Activated CD4-positive, alpha-beta T cell treated with anti-CD3 and anti-CD28 coated beads, Interleukin-2, amount 50 U/mL, for 16 hours (primary cell): Measurements from ENCODE around the gene VPS52.

ENCODE experiments used
- DNase-seq: peaks from one replicate; pipeline ENCODE4 v3.0.0-alpha.2; 2020

VPS52 gene, protein sequence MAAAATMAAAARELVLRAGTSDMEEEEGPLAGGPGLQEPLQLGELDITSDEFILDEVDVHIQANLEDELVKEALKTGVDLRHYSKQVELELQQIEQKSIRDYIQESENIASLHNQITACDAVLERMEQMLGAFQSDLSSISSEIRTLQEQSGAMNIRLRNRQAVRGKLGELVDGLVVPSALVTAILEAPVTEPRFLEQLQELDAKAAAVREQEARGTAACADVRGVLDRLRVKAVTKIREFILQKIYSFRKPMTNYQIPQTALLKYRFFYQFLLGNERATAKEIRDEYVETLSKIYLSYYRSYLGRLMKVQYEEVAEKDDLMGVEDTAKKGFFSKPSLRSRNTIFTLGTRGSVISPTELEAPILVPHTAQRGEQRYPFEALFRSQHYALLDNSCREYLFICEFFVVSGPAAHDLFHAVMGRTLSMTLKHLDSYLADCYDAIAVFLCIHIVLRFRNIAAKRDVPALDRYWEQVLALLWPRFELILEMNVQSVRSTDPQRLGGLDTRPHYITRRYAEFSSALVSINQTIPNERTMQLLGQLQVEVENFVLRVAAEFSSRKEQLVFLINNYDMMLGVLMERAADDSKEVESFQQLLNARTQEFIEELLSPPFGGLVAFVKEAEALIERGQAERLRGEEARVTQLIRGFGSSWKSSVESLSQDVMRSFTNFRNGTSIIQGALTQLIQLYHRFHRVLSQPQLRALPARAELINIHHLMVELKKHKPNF

GRCh38 chr6:33271468-33272274 is at the start of gene VPS52, which contains the start of gene RPS18:
TSS of gene VPS52 (minus strand) at chr6:33271876. CDS start at chr6:33271675, 201 bp downstream.
TSS of gene RPS18 (plus strand) at chr6:33272075. CDS start at chr6:33272120, 45 bp downstream.
- DNase-seq, result peak; percentile 97

DNA sequence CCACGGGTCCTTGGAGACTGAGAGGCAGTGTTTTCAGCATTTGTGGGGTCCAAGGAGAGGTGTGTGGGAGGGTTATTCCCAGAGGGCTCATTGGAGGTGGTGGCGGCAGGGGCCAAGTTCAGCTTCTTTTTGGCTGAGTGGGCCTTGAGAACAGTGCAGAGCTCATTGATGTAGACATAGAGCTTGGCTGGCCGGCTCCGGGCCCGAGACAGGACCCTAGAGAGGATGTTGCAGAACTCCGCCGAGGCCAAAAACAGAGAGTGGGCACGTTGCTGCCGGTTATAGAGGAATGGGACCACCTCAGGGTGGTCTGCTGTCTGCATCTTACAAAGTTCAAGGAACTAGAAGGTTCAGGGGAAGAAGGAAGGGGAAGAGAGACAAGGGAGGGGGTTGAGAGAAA is 49.6 kb upstream of the VPS52 start:
- DNase-seq, result no peak

- DNase-seq, result no peak
Measured at GRCh38 chr6:33320315-33321181, 48.9 kb upstream of the VPS52 start.

DNA sequence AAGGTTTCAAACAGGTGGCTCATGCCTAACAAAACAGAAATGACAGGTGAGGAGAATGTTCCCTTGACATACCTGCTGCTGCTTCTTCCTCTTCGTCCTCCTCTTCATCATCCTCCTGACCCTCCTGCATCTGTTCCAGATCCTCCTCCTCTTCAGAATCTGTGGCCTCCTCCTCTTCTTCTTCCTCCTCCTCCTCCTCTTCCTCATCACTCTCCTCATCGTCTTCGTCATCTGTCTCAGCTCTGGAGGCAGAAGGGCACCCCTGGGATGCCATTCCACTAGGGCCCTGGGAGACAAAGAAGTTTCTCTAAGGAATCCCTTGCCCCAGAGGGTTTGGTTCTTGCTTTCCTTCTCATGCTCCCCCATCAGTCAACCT is 48.3 kb upstream of the VPS52 start:
- DNase-seq, result no peak

GRCh38 chr6:33318426-33319073 is 46.9 kb upstream of the VPS52 start:
- DNase-seq, result no peak

DNA sequence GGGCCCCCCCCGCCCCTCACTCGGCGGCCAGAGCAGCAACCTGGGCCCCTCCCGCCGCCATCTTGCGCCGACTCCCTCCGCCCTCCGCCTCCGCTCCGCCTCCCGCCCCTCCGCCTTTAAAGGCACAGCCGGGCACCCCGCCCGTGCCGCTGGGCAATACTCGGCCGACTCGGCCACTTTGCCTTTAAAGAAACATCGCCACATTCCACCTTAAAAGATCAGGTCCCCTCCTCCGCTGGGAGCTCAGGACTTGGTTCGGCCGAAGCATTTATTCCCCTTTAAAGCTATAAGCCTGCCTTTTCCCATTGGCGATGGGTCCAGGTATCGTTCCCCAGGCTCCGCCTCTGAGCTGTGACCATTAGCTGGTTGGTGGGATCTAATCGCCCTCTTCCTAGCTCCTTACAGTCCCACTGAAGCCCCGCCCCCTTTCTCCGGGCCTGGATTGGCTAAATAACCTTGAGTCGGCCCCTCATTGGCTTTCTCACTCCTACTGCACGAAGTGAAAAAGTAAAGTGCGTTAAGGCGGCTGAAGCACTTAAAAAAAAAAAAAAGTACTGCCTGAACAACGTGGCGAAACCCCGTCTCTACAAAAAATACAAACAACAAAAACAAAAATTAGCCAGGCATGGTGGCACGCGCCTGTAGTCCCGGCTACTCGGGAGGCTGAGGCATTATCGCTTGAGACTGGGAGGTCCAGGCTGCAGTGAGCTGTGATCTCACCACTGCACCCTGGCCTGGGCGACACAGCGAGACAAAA is 46.2 kb upstream of the VPS52 start, which contains the start of gene ZBTB22:
TSS of gene ZBTB22 (minus strand) at position 76 of the 757 bp plus-strand sequence. CDS start 828 bp downstream, outside the sequence.
- peak; percentile 96 for DNase-seq

GRCh38 chr6:33317419-33317668 is 45.7 kb upstream of the VPS52 start:
- no peak for DNase-seq

DNA sequence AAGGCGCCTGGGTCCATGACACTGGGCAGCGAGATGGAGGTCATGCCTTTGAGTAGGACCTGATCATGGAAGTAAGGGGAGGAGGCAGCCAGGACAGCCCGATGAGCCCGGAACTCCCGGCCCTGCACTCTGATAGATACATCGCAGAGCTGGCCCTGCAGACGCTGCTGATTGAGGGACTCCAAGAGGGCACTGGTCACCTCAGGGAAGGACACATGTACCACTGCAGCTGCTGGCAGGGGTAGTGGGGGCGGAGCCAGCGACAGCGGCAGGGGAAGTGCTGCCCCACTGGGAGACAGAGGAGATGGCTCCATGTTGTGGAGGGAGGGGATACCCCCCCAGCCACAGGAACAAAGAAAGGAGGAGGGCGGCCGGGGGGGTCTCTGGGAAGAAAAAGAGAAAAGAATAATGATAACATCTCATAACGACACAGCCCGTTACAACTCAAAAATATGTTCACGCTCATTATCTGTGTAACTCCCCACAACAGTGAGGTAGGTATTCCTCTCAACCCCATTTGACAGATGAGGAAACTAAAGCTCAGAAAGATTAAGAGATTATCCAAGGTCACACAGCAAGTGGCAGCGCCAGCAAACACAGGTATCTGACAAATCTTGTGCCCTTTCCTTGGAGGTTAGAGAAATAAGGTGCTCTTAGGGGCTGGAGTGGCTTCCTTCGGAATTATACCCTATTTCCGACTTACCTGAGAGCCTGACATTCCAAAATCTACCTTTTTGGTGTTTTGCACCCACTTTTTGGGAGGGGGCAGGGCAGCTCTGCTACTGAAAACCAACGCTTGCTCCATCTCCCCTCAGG is 45.1 kb upstream of the VPS52 start:
- DNase-seq, result no peak

DNA sequence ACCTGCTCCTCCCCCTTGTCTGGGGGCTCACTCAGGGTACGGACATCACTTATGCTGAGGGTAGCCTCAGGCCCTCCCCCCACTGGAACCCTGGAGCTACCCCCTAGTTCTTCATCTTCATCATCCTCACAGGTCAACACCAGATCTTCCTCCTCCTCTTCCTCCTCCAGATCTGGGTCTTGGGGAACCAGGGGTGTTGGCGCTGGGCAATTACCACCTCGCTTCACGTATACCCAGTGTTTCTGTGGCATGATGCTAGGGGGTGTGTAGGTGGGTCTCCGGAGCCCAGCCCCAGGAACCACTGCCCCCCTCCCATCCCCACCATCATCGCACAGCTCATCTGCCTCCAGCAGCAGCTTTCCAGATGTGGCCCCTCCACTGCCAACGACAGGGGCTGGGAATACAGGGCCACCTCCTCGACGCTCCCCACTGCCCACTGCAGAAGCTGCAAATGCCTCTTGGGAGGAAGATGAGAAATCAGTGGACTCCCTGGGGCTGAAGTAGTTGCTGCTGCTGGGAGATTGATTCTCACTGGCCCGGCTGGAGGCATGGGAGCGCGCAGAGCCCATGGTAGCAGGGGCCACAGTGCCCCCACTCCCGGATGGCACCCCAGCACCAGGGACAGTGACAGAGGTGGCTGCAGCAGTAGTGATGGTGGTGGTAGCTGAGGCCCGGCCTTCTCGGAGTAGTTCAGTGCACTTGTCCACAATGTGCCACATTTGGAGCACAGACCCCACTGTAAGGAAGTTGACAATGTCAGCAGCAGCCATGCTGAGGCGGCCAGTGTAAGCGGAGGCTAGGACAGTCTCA is 44.3 kb upstream of the VPS52 start:
- DNase-seq, result no peak

DNA sequence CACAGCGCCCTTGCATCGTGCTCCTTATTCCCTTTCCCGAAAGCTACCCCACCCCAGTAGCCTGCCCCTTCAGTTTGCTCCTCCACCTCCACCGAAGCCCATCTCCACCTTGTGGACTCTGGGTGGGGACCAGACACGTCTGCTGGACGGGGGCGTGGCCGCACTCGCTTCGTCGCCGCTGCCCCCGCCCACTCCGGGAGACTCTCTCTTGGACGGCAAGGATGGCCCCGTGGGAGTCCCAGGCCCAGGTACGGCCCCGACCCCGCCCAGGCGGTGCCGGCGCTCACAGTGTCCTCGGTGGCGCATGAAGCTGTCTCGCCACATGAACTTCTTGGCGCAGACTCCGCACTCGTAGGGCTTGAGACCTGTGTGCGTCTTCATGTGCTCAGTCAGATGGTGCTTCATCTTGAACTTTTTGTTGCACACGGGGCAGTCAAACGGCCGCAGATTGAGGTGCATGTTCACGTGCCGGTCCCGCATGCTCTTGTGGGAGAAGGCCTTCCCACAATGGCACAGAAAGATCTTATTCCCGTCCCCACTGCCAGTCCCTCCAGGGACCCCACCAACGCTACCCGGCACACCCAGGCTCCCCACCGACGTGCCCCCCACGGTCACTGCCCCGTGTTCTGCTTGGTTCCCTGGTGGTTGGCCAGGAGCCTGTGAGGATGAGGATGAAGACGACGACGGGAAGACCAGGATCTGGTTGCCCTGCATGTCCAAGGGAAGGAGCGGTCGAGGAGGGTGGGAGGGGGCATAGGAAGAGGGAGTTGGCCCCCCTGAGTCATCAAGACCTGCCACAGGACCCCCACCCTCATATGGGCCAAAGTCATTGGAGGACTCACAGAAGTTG is 43.5 kb upstream of the VPS52 start:
- no peak for DNase-seq

GRCh38 chr6:33314515-33314942 is 42.9 kb upstream of the VPS52 start:
- DNase-seq, result peak; percentile 72

GRCh38 chr6:33313709-33314514 is 42.2 kb upstream of the VPS52 start, which contains the start of gene TAPBP:
TSS of gene TAPBP (minus strand) at chr6:33314078. CDS start at chr6:33314041, 37 bp downstream.
- DNase-seq, result peak; percentile 91

- no peak for DNase-seq
Measured at GRCh38 chr6:33313105-33313708, 41.5 kb upstream of the VPS52 start.

GRCh38 chr6:33312361-33313104 is 40.9 kb upstream of the VPS52 start:
- peak; percentile 86 for DNase-seq

GRCh38 chr6:33306356-33306755 is 34.7 kb upstream of the VPS52 start:
- no peak for DNase-seq

GRCh38 chr6:33305052-33305451 is 33.4 kb upstream of the VPS52 start:
- no peak for DNase-seq
